Daoy (cell line): ENCODE results near the gene LEP. TPM values are rescaled to one million over a fixed set of nuclear protein-coding genes. Genes with fewer than 3 reads are reported as not detected.
"Not testable (repeated sequence)": the region's sequence is repeated elsewhere in the genome, so short reads cannot be mapped to it uniquely, and the experiment has no call there.

ENCODE experiments used
- DNase-seq: peaks from one replicate; pipeline ENCODE4 v3.0.0-alpha.2; 2015; ENCODE audit warnings: low read depth
- total RNA-seq: library from RNA; depleted of rRNA; stranded (reverse); fragments of >200 nt; shearing (Covaris generic); gene quantifications from 2 replicates; pipeline ENCODE4 v1.2.3, GENCODE V29; 2014

The LEP gene
- total RNA-seq, 1 experiment from 2014 or later: not detected

GRCh38 chr7:128210590-128211570, 30.2 kb upstream of the LEP start:
- DNase-seq: no peak

DNA sequence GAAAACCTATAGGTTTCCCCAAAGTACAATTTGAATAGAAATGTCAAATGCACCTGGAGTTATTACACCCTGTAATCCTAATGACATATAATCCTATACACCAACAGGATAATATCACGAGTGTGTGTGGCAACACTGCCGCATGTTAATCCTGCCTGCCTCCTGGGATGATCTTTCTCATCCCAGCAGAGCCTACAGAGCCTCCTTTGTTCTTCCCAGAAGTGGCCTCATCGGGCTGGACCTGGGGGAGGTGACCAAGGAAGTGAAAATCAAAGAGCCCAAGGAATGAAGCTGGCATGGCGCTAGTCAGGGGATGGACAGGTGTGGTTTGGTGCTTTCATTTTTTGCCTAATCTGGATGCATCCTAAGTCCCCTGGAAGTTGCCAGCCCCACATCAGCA, 29.5 kb upstream of the LEP start:
- DNase-seq: no peak

DNA sequence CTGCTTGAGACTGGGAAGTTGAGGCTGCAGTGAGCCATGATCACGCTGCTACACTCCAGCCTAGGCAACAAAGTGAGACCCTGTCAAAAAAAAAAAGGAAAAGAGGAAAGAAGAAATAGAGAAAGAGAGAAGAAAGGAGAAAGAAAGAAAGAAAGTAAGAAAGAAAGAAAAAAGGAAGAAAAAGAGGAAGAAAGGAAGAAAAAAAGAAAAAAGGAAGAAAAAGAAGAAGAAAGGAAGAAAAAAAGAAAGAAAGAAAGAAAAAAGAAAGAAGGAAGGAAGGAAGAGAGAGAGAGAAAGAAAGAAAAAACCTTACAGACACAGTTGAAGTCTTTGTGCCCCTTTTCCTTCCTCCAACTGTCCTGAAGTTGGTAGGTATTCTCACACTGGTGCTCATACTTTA, 26.6 kb upstream of the LEP start:
- no peak for DNase-seq

- no peak for DNase-seq
Observed at GRCh38 chr7:128215281-128215680, 25.8 kb upstream of the LEP start.

DNA sequence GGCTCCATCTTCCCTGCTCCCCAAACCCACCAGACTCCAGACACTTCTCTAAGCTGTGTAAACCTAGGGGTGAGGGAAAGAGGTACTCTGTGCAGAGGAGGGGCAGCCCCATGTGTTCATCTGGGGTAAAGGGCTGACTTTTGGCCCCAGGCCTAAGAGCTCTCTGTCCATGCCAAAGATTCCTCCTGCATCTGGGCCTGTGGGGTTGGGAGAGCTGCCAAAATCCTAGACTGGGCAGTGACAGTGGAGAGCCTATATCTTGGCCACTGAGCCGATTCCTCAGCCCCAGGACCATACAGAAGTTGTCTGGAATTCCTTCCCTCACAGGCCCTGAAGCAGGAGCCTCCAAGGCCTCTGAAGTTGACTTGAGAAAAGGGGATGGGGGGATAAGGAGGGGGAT, 25.3 kb upstream of the LEP start:
- no peak for DNase-seq

GRCh38 chr7:128217030-128217805, 23.9 kb upstream of the LEP start:
- peak; percentile 64 for DNase-seq

DNA sequence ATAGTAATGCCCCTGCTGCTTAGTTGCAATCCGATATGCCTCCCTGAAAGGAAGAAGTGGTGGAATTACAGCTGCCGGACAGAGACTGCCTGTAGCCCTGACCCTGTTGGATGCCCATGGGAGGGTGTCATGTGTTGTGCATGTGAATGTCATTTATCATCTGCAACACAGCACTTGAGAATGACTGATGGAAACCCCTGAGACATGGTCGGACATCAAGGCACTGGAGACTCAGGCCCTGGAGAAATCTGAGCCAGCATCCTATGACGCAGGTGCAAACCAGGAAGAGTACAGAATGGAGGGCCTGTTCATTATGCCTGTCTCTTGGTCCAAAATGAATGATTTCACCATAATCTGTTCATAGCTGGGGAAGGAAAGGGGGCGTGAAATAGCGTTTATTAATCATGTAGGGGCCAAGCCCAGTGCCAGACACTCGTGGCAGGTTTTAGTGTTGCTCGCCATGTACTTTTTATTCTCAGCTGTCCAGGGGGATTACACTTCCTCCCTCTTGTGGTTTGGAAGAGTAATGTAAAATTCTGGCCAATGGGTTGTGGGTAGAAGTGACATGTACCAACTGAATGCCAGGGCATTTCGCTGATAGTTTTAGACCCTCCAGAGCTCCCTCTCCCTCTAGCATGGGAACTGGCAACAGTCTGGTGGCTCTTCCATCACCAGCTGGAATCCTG, 23.0 kb upstream of the LEP start:
- DNase-seq: no peak

- DNase-seq: no peak
Observed at GRCh38 chr7:128219636-128220035, 21.4 kb upstream of the LEP start.

GRCh38 chr7:128221929-128222403, 19.1 kb upstream of the LEP start:
- DNase-seq: peak; percentile 88

DNA sequence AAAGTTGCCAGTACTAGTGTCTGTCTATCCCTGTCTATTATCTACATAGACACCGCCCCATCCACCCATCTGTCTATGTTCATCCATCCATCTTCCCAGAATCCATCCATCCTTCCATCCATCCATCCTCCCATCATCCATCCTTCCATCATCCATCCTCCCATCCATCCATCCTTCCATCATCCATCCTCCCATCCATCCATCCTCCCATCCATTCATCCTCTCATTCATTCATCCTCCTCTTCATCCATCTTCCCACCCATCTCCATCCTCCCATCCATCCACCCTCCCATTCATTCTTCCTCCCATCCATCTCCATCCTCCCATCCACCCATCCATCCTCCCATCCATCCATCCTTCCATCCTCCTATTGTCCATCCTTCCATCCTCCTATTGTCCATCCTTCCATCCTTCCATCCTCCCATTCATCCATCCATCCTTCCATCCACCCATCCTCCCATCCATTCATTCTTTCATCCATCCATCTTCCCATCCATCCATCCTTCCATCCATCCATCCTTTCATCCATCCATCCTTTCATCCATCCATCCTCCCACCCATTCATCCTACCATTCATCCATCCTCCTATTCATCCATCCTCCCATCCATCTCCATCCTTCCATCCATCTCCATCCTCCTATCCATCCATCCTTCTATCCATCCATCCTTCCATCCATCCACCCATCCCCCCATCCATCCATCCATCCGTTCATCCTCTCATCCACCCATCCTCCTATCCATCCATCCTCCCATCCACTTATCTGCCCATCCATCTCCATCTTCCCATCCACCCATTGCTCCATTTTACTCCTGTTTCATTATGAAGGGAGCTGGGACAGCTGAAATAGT, 14.7 kb upstream of the LEP start:
- DNase-seq: no peak

DNA sequence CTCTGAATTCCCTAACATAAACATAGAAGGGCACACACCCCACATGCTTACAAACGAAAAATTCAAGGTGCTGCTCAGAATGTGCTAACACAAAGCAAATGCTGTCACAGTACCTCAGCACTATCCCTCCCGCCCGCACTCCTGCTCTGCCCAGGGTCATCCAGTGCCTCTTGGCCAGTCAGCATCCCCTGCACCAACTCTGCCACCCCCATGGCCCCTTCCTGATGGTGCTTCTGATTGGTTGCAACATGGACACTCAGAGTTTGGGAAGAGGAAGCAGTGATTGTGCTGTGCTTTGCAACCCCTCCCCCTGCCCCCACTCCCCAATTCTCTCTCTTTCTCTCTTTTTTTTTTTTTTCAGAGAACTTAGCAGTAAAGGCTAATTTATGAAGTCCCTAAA, 13.8 kb upstream of the LEP start:
- DNase-seq: no peak

- DNase-seq: no peak
Observed at GRCh38 chr7:128231021-128231420, 10.1 kb upstream of the LEP start.

DNA sequence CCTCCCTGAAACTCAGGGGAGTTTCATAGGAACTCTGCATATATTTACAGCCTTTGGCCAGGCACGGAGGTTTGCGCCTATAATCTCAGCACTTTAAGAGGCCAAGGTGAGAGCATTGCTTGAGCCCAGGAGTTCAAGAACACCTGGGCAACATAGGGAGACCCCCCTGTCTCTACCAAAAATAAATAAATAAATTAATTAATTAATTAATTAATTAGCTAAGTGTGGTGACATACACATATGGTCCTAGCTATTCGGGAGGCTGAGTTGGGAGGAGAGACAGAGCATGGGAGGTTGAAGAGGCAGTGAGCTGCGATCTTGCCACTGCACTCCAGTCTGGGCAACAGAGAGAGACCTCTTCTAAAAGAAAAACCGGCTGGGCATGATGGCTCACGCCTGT, 9.4 kb upstream of the LEP start:
- DNase-seq: no peak

DNA sequence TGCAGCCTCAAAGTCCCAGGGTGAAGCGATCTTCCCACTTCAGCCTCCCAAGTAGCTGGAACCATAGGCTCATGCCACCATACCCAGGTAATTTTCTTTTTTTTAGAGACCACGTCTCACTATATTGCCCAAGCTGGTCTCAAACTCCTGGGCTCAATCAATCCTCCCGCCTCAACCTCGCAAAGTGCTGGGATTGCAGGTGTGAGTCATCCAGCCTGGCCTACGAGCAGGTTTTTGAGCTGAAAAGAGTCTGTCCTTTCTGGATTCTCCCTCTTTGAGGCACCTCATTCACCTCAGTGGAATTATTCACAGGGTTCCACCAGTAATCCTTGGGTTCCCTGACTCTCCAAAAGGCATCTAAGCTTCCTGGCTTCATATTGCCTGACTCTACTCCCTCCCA, 7.6 kb upstream of the LEP start:
- no peak for DNase-seq

DNA sequence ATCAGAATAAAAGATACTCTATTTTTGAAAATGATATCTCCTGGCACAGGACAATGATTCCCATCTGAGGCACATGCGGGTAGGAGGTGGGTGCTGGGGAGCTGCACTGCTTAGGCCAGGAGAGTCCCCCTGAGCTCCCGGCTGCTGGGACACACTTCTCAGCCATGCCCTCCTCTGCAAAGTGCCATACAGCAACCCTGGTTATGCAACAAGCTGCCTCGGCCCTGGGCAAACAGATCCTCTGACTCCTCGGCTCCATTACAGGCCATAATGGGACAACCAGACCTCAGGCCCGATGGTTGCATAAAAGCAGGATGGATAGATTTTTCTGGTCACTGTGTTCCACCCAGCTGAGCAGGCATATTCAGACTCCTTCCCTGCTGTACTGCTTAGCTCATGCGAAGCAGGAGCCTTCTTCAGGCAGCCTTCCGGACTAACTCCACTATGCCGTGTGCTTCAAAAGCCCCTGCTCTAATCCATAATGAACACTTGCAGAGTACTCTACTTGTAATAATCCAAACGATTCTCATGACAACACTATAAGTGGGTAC, 6.5 kb upstream of the LEP start:
- DNase-seq: no peak

- DNase-seq: no peak
Observed at GRCh38 chr7:128235471-128235870, 5.6 kb upstream of the LEP start.

GRCh38 chr7:128236924-128237586, 4.0 kb upstream of the LEP start:
- peak; percentile 91 for DNase-seq

DNA sequence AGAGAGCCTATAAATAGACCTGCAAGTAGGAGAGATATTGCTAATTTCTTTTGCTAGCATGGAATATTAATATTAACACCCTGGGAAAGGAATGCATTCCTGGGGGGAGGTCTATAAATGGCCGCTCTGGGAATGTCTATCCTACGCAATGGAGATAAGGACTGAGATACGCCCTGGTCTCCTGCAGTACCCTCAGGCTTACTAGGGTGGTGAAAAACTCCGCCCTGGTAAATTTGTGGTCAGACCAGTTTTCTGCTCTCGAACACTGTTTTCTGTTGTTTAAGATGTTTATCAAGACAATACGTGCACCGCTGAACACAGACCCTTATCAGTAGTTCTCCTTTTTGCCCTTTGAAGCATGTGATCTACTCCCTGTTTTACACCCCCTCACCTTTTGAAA, 1.9 kb upstream of the LEP start:
- not testable (repeated sequence) for DNase-seq

- DNase-seq: no peak
Observed at GRCh38 chr7:128242661-128243060, 1.6 kb downstream of the LEP start.

GRCh38 chr7:128243273-128243672, 2.2 kb downstream of the LEP start:
- no peak for DNase-seq
